OCI-LY3 (cell line): ENCODE measurements around the gene PSME4.

Source experiments
- H2AFZ ChIP-seq: fragments of 200-600, 300-600 bp; shearing (Covaris generic); 2 replicates; pipeline ENCODE4 v1.6.0; 2014; ENCODE audit warnings: antibody characterized with exemption, low read depth, low read length
- H3K27ac ChIP-seq: fragments of 200-600, 300-600 bp; sonication (generic); 2 replicates; pipeline ENCODE4 v1.5.1; 2014; ENCODE audit warnings: mild to moderate bottlenecking, low read length, moderate library complexity, mixed read lengths
- H3K27me3 ChIP-seq: fragments of 200-600, 300-600 bp; sonication (generic); 2 replicates; pipeline ENCODE4 v1.6.1; 2014; ENCODE audit warnings: low read depth, low read length, mixed read lengths
- H3K36me3 ChIP-seq: fragments of 200-600, 300-600 bp; sonication (generic); replicated peaks from 2 replicates; pipeline ENCODE3; 2014; ENCODE audit warnings: low read depth, low read length, mixed read lengths
- H3K4me1 ChIP-seq: fragments of 300-600, 200-600 bp; sonication (generic); 2 replicates; pipeline ENCODE4 v1.6.1; 2014; ENCODE audit warnings: low read length, mixed read lengths
- H3K4me2 ChIP-seq: fragments of 200-600, 300-600 bp; sonication (generic); 2 replicates; pipeline ENCODE4 v1.6.1; 2014; ENCODE audit warnings: low read length, mixed read lengths
- H3K4me3 ChIP-seq: fragments of 300-600, 200-600 bp; sonication (generic); 2 replicates; pipeline ENCODE4 v1.5.1; 2014; ENCODE audit warnings: antibody characterized with exemption, mild to moderate bottlenecking, low read length, moderate library complexity
- H3K79me2 ChIP-seq: fragments of 300-600, 200-600 bp; shearing (Covaris generic); 2 replicates; pipeline ENCODE4 v1.6.1; 2014; ENCODE audit warnings: mild to moderate bottlenecking, low read length, mixed read lengths
- H3K9ac ChIP-seq: fragments of 300-600, 200-600 bp; shearing (Covaris generic); 2 replicates; pipeline ENCODE4 v1.6.0; 2014; ENCODE audit warnings: mild to moderate bottlenecking, low read length, moderate library complexity
- H3K9me3 ChIP-seq: fragments of 200-600, 300-600 bp; shearing (Covaris generic); 2 replicates; pipeline ENCODE4 v1.6.1; 2014; ENCODE audit warnings: low read length, mixed read lengths; ENCODE audit not compliant: insufficient read depth
- H4K20me1 ChIP-seq: fragments of 200-600, 300-600 bp; sonication (generic); 2 replicates; pipeline ENCODE4 v1.6.1; 2016; ENCODE audit warnings: low read length, mixed read lengths; ENCODE audit not compliant: insufficient read depth
- CTCF ChIP-seq: fragments of 200-600, 300-600 bp; sonication (generic); IDR thresholded peaks from 2 replicates; pipeline ENCODE4 v1.5.1; 2014; ENCODE audit warnings: antibody characterized with exemption, low read length, low read depth
- EZH2phosphoT487 ChIP-seq: fragments of 200-600 bp; shearing (Covaris generic); IDR thresholded peaks from 2 replicates; pipeline ENCODE4 v1.6.1; 2018; ENCODE audit warnings: antibody characterized with exemption, mixed run types, low read depth

Gene PSME4

GRCh38 chr2:53970724-53971602 lies at the start of gene PSME4:
PSME4 (minus strand) TSS chr2:53970993; CDS start chr2:53970784, 209 bp downstream.
- Histone ChIP-seq H3K27ac (peak within 1 kb of the TSS; percentile 44), H3K4me3 (peak within 1 kb of the TSS; percentile 97), H3K9me3 (no peaks in the 10 kb centered on the region), H3K4me1 (peaks cover 18% of the 10 kb centered on the region), H2AFZ (peak within 1 kb of the TSS; percentile 19; the same call in 1 of the 2 replicates), H3K9ac (peak within 1 kb of the TSS; percentile 80), H3K36me3 (peaks cover 6% of the 10 kb centered on the region), H3K27me3 (no peaks in the 10 kb centered on the region), H3K79me2 (peaks cover 55% of the 10 kb centered on the region), H4K20me1 (peaks cover 30% of the 10 kb centered on the region), H3K4me2 (peak within 1 kb of the TSS; percentile 100)
- TF ChIP-seq CTCF (no peak), EZH2phosphoT487 (no peak)

- H4K20me1 ChIP-seq, result no peaks in the 10 kb centered on the region
- peaks cover 9% of the 10 kb centered on the region for H3K4me1 ChIP-seq
- no peak overlapping the region for H3K4me3 ChIP-seq
- H3K79me2 ChIP-seq, result no peaks in the 10 kb centered on the region
- H3K27ac ChIP-seq, result no peak overlapping the region
- no peak overlapping the region for H3K9ac ChIP-seq
- H2AFZ ChIP-seq, result no peak overlapping the region
- peaks cover 3% of the 10 kb centered on the region; the same call in 1 of the 2 replicates for H3K9me3 ChIP-seq
- peaks cover 7% of the 10 kb centered on the region for H3K36me3 ChIP-seq
- TF ChIP-seq EZH2phosphoT487, result no peak
- no peak for TF ChIP-seq CTCF
- H3K4me2 ChIP-seq, result no peak overlapping the region
- H3K27me3 ChIP-seq, result no peaks in the 10 kb centered on the region
Observed at GRCh38 chr2:54015798-54016699, 45.3 kb upstream of the PSME4 start.

- no peaks in the 10 kb centered on the region for H3K27me3 ChIP-seq
- TF ChIP-seq EZH2phosphoT487 (no peak), CTCF (no peak)
- no peak overlapping the region for H3K27ac ChIP-seq
- H3K36me3 ChIP-seq, result no peaks in the 10 kb centered on the region
- no peak overlapping the region for H3K9ac ChIP-seq
- H3K79me2 ChIP-seq, result no peaks in the 10 kb centered on the region
- H2AFZ ChIP-seq, result no peak overlapping the region
- no peaks in the 10 kb centered on the region for H4K20me1 ChIP-seq
- peak overlapping the region; percentile 36; the same call in 1 of the 2 replicates for H3K4me3 ChIP-seq
- H3K4me1 ChIP-seq, result peaks cover 9% of the 10 kb centered on the region
- H3K9me3 ChIP-seq, result no peaks in the 10 kb centered on the region
- peak overlapping the region; percentile 47 for H3K4me2 ChIP-seq
Observed at GRCh38 chr2:54013996-54014395, 43.2 kb upstream of the PSME4 start.
